Heart right ventricle (tissue), 16 donors: Measurements from ENCODE around the gene TAF10. TPM values are rescaled to one million over a fixed set of nuclear protein-coding genes. Genes with fewer than 3 reads are reported as not detected.

Source experiments
- ATAC-seq, 8 donors: fragments of 200-7000 bp; cut with Tn5 transposase; one replicate each; pipeline ENCODE4 v1.9.1; 2020; ENCODE audit warnings: mild to moderate bottlenecking in 8 of 8, moderate library complexity in 8 of 8, moderate number of reproducible peaks in 1 of 8
- DNase-seq, 2 donors: peaks; one replicate each; pipeline ENCODE4 v3.0.0-alpha.2; 2020
- H3K27ac ChIP-seq, 10 donors: fragments of 200-600 bp; sonication (generic) in 2 of 10; one replicate each; pipeline versions ENCODE4 v1.5.0 to v1.8.0; 2020 to 2022; ENCODE audit warnings: mild to moderate bottlenecking in 3 of 10
- H3K27me3 ChIP-seq, 7 donors: fragments of 200-600 bp; one replicate each; pipeline ENCODE4 v1.8.0; 2021 to 2022; ENCODE audit warnings: mild to moderate bottlenecking in 2 of 7
- H3K36me3 ChIP-seq, 9 donors: fragments of 200-600 bp; sonication (generic) in 1 of 9; one replicate each; pipeline versions ENCODE4 v1.5.0 to v1.8.0; 2020 to 2022; ENCODE audit warnings: mild to moderate bottlenecking in 2 of 9
- H3K4me1 ChIP-seq, 9 donors: fragments of 200-600 bp; sonication (generic) in 1 of 9; one replicate each; pipeline versions ENCODE4 v1.5.0 to v1.8.0; 2020 to 2022; ENCODE audit warnings: mild to moderate bottlenecking in 4 of 9
- H3K4me3 ChIP-seq, 10 donors: fragments of 200-600 bp; sonication (generic) in 2 of 10; one replicate each; pipeline versions ENCODE4 v1.5.0 to v1.8.0; 2020 to 2022; ENCODE audit warnings: mild to moderate bottlenecking in 7 of 10, moderate library complexity in 2 of 10
- H3K9me3 ChIP-seq, 11 donors: fragments of 200-600 bp in 10 of 11; sonication (generic) in 2 of 11; one replicate each; pipeline versions ENCODE4 v1.5.0 to v1.8.0; 2013 to 2022; ENCODE audit warnings: mild to moderate bottlenecking in 2 of 11, control low read depth in 1 of 11, moderate library complexity in 1 of 11
- CTCF ChIP-seq, 9 donors: fragments of 200-600 bp; sonication (generic) in 2 of 9; IDR thresholded peaks; one replicate each; pipeline versions ENCODE4 v1.5.0 to v1.8.0; 2021 to 2022; ENCODE audit warnings: antibody characterized with exemption in 9 of 9, mild to moderate bottlenecking in 5 of 9, moderate library complexity in 1 of 9
- WGBS, 2 donors: extraction: QIAGEN DNeasy Blood & Tissue Kit; methylation state at CpG; one replicate each; pipeline ENCODE4 v1.1.7; 2013; ENCODE audit warnings: inconsistent platforms in 1 of 2; 5-methylcytosine and 5-hydroxymethylcytosine counted together
- intact Hi-C, 10 donors: fragments of 100-400 bp; cut with DNase I; formaldehyde crosslinking; loops; one replicate each; pipeline versions ENCODE4 v1.11.1 to v1.14.2; 2022
- polyA plus RNA-seq, 2 donors: library from polyadenylated mRNA; stranded (reverse); fragments of 200-250 nt; gene quantifications; one replicate each; pipeline ENCODE4 v1.2.3, GENCODE V29; 2013
- total RNA-seq, 10 donors: library from RNA; stranded (reverse); fragmentation: NEBNext Ultra II Directional in 3 of 10; extraction: Animal tissue kit (Norgen Biotek cat#: 25700) in 3 of 10; gene quantifications; one replicate each; pipeline versions ENCODE4 v1.2.1 to v1.2.4, GENCODE V29; 2021 to 2023
- donor health status: Arrhythmogenic right ventricular cardiomyopathy.
- donor health status: ischemic (EF 13 %, LVEDD 7.1; RV severe dilation, severe dysfunction).
- donor health status: healthy with polysubstance abuse.
- donor health status: DM: no; HTN: yes; CAD: no.
- donor health status: DM: no; HTN: no; CAD: no.
- donor health status: ischemic (EF 25% LVEDD 6.9; RV normal size, moderate dysfunction).
- donor health status: ischemic (EF 25% LVEDD 5.7; RV mildly dilated, moderate dysfunction).
- donor health status: healthy.
- donor health status: DM: yes; HTN: yes; CAD: no.
- donor health status: Ischemic cardiomyopathy.
- donor health status: ischemic (EF 35%, LVEDD 5.7; RV mildly dilated, moderate dysfunction).
- donor health status: nonischemic (EF 11% LVEDD 7.7; RV severe dilation, severe dysfunction).
- donor health status: DM: yes; HTN: yes; CAD: no.
- donor health status: PGD.
- donor health status: ischemic (EF 29% LVEDD 5.4; RV normal size, mild dysfunction).
- donor health status: nonischemic (EF 23%, LVEDD 6.1; RV moderate dilation, normal function).

The TAF10 gene
- total and polyA plus RNA-seq, 12 donors, result 78.0 to 254 (median 90.5) TPM

GRCh38 chr11:6594142-6594768, 17.8 kb downstream of the TAF10 start:
- no peak overlapping the region for H3K4me3 ChIP-seq
- peak overlapping the region in 7 of 10 donors; percentile 1 to 66 (median 48) for H3K27ac ChIP-seq
- H3K9me3 ChIP-seq, result no peaks in the 10 kb centered on the region
- no peak for TF ChIP-seq CTCF (IDR thresholded peaks at IDR 0.05)
- H3K27me3 ChIP-seq, result no peaks in the 10 kb centered on the region
- intact Hi-C loops, result no loop called here
- ATAC-seq, result peak in 5 of 8 donors; percentile 20 to 58 (median 36)
- H3K4me1 ChIP-seq, result peaks cover 2 to 63% (median 49%) of the 10 kb centered on the region in 9 donors
- no peak for DNase-seq
- 46 to 57% methylated on average over 3 of the region's 3 CpGs for whole genome bisulfite sequencing, 2 donors
- H3K36me3 ChIP-seq, result peaks cover 0 to 86% (median 2%) of the 10 kb centered on the region in 9 donors

GRCh38 chr11:6588018-6588417, 24.0 kb downstream of the TAF10 start:
- Histone ChIP-seq H3K4me3 (no peak overlapping the region), H3K27me3 (no peaks in the 10 kb centered on the region), H3K9me3 (peaks cover 0 to 20% (median 16%) of the 10 kb centered on the region in 11 donors), H3K4me1 (peaks cover 0 to 28% (median 14%) of the 10 kb centered on the region in 9 donors), H3K27ac (peak overlapping the region in 2 of 10 donors; percentile 46 to 59), H3K36me3 (peaks cover 0 to 32% (median 0%) of the 10 kb centered on the region in 9 donors)
- no peak for TF ChIP-seq CTCF (IDR thresholded peaks at IDR 0.05)
- WGBS, 2 donors, result 93 to 97% methylated on average over 1 of the region's 1 CpG
- intact Hi-C loops, result no loop called here
- no peak for DNase-seq
- ATAC-seq, result no peak

GRCh38 chr11:6587360-6587953, 24.6 kb downstream of the TAF10 start:
- Histone ChIP-seq H3K27me3 (no peaks in the 10 kb centered on the region), H3K4me3 (no peak overlapping the region), H3K9me3 (peaks cover 0 to 26% (median 21%) of the 10 kb centered on the region in 11 donors), H3K36me3 (peaks cover 0 to 30% (median 0%) of the 10 kb centered on the region in 9 donors), H3K4me1 (peaks cover 0 to 25% (median 14%) of the 10 kb centered on the region in 9 donors), H3K27ac (peak overlapping the region in 4 of 10 donors; percentile 13 to 59 (median 38))
- TF ChIP-seq CTCF (IDR thresholded peaks at IDR 0.05), result no peak
- ATAC-seq (peak; percentile 77 to 95 (median 93)), DNase-seq (peak; percentile 52 to 56)
- intact Hi-C loops, result no loop called here
- WGBS, 2 donors, result 76 to 83% methylated on average over 11 of the region's 11 CpGs

GRCh38 chr11:6586434-6587359, 25.3 kb downstream of the TAF10 start:
- Histone ChIP-seq H3K9me3 (peaks cover 0 to 33% (median 21%) of the 10 kb centered on the region in 11 donors), H3K27ac (peak overlapping the region in 6 of 10 donors; percentile 2 to 59 (median 32)), H3K4me3 (peak overlapping the region in 7 of 10 donors; percentile 9 to 37 (median 29)), H3K4me1 (peaks cover 0 to 25% (median 14%) of the 10 kb centered on the region in 9 donors), H3K36me3 (peaks cover 0 to 22% (median 0%) of the 10 kb centered on the region in 9 donors), H3K27me3 (no peaks in the 10 kb centered on the region)
- DNase-seq (peak in 1 of 2 donors; percentile 51), ATAC-seq (peak; percentile 84 to 96 (median 89))
- 40 to 61% methylated on average over 25 of the region's 25 CpGs for WGBS, 2 donors
- intact Hi-C loops, result no loop called here
- TF ChIP-seq CTCF (IDR thresholded peaks at IDR 0.05), result no peak
